Common myeloid progenitor, CD34-positive (primary cell): ENCODE results near the gene MEGF11.
A peak's percentile ranks its signal among the peaks of the same experiment; 100 is the strongest.

Experiments used
- CTCF ChIA-PET: fragments of 350-600 bp; sonication (Branson Sonifier 250); formaldehyde crosslinking; loops from one replicate; lab custom pipeline; 2021; ENCODE audit warnings: antibody characterized with exemption; lab: Charles Lee
- POLR2A ChIA-PET: fragments of 350-600 bp; sonication (Branson Sonifier 250); formaldehyde crosslinking; loops from one replicate; lab custom pipeline; 2021; ENCODE audit warnings: antibody characterized with exemption; lab: Charles Lee
- DNase-seq, 3 donors: peaks; one replicate each; pipeline versions ENCODE4 v3.0.0 to v3.0.0-alpha.2; 2013
- H3K27ac ChIP-seq, 2 experiments: 1 replicate in 1 of 2; 2 replicates in 1 of 2; pipeline ENCODE4 v1.7.0; 2013; ENCODE audit warnings: inconsistent platforms in 2 of 2, low read length in 2 of 2, mild to moderate bottlenecking in 2 of 2, low read depth in 1 of 2, moderate library complexity in 1 of 2; ENCODE audit not compliant: severe bottlenecking in 2 of 2, insufficient read depth in 1 of 2, poor library complexity in 1 of 2
- H3K27me3 ChIP-seq, 5 experiments: replicated peaks in 2 of 5; 1 replicate in 3 of 5; 2 replicates in 2 of 5; pipeline versions ENCODE4 v1.6.1 to v1.7.0; 2013; ENCODE audit warnings: low read length in 4 of 5, mild to moderate bottlenecking in 2 of 5, moderate library complexity in 2 of 5, inconsistent platforms in 1 of 5; ENCODE audit not compliant: insufficient read depth in 5 of 5, control insufficient read depth in 4 of 5
- H3K36me3 ChIP-seq, 4 experiments: 1 replicate in 2 of 4; 2 replicates in 2 of 4; pipeline versions ENCODE4 v1.6.1 to v1.7.0; 2013; ENCODE audit warnings: low read length in 3 of 4, control low read depth in 1 of 4, mild to moderate bottlenecking in 1 of 4; ENCODE audit not compliant: control insufficient read depth in 4 of 4, insufficient read depth in 4 of 4
- H3K4me1 ChIP-seq, 4 experiments: 1 replicate in 3 of 4; 2 replicates in 1 of 4; pipeline versions ENCODE4 v1.6.1 to v1.7.1; 2013; ENCODE audit warnings: low read length in 3 of 4, mild to moderate bottlenecking in 3 of 4, control low read depth in 1 of 4, inconsistent platforms in 1 of 4, moderate library complexity in 1 of 4; ENCODE audit not compliant: control insufficient read depth in 4 of 4, insufficient read depth in 4 of 4; ENCODE audit errors: control extremely low read depth in 1 of 4
- H3K4me3 ChIP-seq, 7 experiments: 1 replicate in 4 of 7; 2 replicates in 3 of 7; pipeline versions ENCODE4 v1.5.1 to v1.7.0; 2013; ENCODE audit warnings: mild to moderate bottlenecking in 7 of 7, low read length in 6 of 7, moderate library complexity in 6 of 7, inconsistent platforms in 2 of 7, low read depth in 2 of 7, control low read depth in 1 of 7; ENCODE audit not compliant: insufficient read depth in 4 of 7, control insufficient read depth in 1 of 7; ENCODE audit errors: extremely low read depth in 1 of 7
- H3K9me3 ChIP-seq, 5 experiments: 1 replicate in 4 of 5; 2 replicates in 1 of 5; pipeline versions ENCODE4 v1.6.1 to v1.7.1; 2013; ENCODE audit warnings: low read length in 4 of 5, mild to moderate bottlenecking in 2 of 5, inconsistent platforms in 1 of 5, low read depth in 1 of 5, moderate library complexity in 1 of 5; ENCODE audit not compliant: control insufficient read depth in 4 of 5, insufficient read depth in 2 of 5; ENCODE audit errors: control extremely low read depth in 1 of 5
- WGBS: methylation state at CpG from one replicate; pipeline ENCODE4 v1.1.5; 2013; ENCODE audit not compliant: insufficient coverage; 5-methylcytosine and 5-hydroxymethylcytosine counted together

The MEGF11 gene

DNA sequence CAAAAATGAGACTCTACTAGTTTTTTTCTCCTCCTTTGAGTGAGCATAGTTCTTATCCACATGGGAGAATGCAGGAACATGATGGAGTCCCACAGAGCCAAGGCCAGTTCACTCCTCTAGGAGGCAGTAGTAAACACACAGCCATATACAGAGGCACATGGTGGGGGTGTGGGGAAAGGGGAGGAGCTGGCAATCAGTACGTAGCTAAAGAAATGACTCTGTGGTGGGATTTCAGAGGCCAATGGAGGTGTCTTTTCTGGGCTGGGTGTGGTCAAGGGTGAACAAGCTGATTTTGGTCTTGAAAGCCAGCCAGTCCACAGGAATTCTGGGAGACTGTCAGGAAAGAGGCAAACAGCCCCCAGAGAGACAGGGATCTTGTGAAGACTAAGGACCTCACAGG is 390.9 kb downstream of the MEGF11 start:
- no peaks in the 10 kb centered on the region for H3K36me3 ChIP-seq
- no peak overlapping the region for H3K4me3 ChIP-seq
- POLR2A ChIA-PET, result no interaction called here
- no peak overlapping the region for H3K27ac ChIP-seq
- 29% methylated on average over 1 of the region's 1 CpG for WGBS
- DNase-seq, result peak; percentile 78 to 86 (median 84)
- no peaks in the 10 kb centered on the region for H3K27me3 ChIP-seq
- H3K9me3 ChIP-seq, result no peaks in the 10 kb centered on the region
- peaks cover 0 to 11% (median 3%) of the 10 kb centered on the region in 4 experiments for H3K4me1 ChIP-seq
- CTCF ChIA-PET, result interaction anchor here (1.3 to 2.4 kb wide), 4 partner anchors 9 to 72 kb away, joined by 3 to 8 read pairs (median 4); no protein-coding TSS in a partner anchor

DNA sequence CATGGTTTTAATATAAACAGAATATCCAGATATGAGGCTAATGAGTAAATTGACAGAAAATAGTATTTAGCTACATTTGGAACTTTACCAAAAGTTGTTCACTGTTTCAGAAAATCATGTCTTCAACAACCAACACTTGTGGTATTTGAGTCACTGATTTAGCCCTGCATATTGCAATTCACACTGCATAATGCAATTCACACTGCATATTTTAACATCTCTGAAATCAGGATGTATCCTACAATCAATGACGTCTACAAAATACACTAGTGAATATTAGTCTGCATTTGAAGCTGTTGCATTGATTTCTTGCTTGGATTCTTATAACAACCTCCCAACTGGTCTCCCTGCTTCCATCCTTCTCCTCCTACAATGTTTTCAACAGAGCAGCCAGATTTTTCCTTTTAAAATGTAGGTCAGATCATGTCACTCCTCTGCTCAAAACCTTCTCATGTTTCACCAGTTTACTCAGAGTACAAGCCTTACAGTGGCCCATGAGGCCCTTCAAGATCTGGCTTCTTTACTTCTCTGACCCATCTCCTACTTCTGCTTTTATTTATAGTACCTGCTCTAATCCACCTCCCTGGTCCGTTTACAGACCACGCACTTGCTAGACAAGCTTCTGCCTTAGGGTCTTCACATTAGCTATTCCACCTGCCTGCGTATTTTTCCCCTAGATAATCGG is 395.7 kb downstream of the MEGF11 start:
- POLR2A ChIA-PET, result no interaction called here

GRCh38 chr15:65856821-65857455 is 396.6 kb downstream of the MEGF11 start:
- H3K9me3 ChIP-seq, result no peaks in the 10 kb centered on the region
- POLR2A ChIA-PET, result interaction anchor here (0.6 kb wide), 1 partner anchor 24 kb away, joined by 4 read pairs; no protein-coding TSS in a partner anchor
- peaks cover 0 to 12% (median 6%) of the 10 kb centered on the region in 4 experiments for H3K4me1 ChIP-seq
- H3K27me3 ChIP-seq, result no peaks in the 10 kb centered on the region
- H3K27ac ChIP-seq, result no peak overlapping the region
- CTCF ChIA-PET, result interaction anchor here (0.6 to 3.6 kb wide), 16 partner anchors 9 to 142 kb away, joined by 3 to 15 read pairs (median 4); partner anchors contain the start of gene RAB11A
- no peak overlapping the region for H3K4me3 ChIP-seq
- no peaks in the 10 kb centered on the region for H3K36me3 ChIP-seq
- DNase-seq, result peak; percentile 73 to 83 (median 81)
- 86% methylated on average over 5 of the region's 12 CpGs for WGBS

More for the DNA sequence above, 395.7 kb downstream of the MEGF11 start:
- Histone ChIP-seq H3K4me1 (peaks cover 0 to 12% (median 5%) of the 10 kb centered on the region in 4 experiments), H3K9me3 (no peaks in the 10 kb centered on the region), H3K27ac (no peak overlapping the region), H3K36me3 (no peaks in the 10 kb centered on the region), H3K27me3 (no peaks in the 10 kb centered on the region), H3K4me3 (no peak overlapping the region)
- 78% methylated on average over 5 of the region's 5 CpGs for WGBS
- CTCF ChIA-PET, result interaction anchor here (0.6 to 3.6 kb wide), 10 partner anchors 8 to 143 kb away, joined by 3 to 15 read pairs (median 4); partner anchors contain the start of gene RAB11A
- DNase-seq, result no peak

DNA sequence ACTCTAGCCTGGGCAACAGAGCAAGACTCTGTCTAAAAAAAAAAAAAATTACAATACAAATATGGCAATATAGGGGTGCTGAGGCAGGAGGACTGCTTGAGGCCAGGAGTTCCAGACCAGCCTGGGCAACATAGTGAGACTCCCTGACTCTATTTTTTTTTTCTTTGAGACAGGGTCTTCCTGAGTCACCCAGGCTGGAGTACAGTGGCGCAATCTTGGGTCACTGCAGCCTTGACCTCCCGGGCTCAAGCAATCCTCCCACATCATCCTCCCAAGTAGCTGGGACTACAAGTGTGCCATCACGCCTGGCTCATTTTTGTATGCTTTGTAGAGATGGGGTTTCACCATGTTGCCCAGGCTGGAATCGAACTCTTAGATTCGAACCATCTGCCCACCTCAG is 401.6 kb downstream of the MEGF11 start:
- Histone ChIP-seq H3K4me3 (no peak overlapping the region), H3K36me3 (no peaks in the 10 kb centered on the region), H3K4me1 (peaks cover 0 to 11% (median 4%) of the 10 kb centered on the region in 4 experiments), H3K27ac (no peak overlapping the region), H3K27me3 (no peaks in the 10 kb centered on the region), H3K9me3 (no peaks in the 10 kb centered on the region)
- CTCF ChIA-PET, result interaction anchor here (0.9 to 2.1 kb wide), 2 partner anchors 19 to 23 kb away, joined by 5 to 8 read pairs; no protein-coding TSS in a partner anchor
- POLR2A ChIA-PET, result interaction anchor here (0.6 kb wide), 1 partner anchor 48 kb away, joined by 4 read pairs; no protein-coding TSS in a partner anchor
- 100% methylated on average over 3 of the region's 5 CpGs for WGBS
- DNase-seq, result no peak

DNA sequence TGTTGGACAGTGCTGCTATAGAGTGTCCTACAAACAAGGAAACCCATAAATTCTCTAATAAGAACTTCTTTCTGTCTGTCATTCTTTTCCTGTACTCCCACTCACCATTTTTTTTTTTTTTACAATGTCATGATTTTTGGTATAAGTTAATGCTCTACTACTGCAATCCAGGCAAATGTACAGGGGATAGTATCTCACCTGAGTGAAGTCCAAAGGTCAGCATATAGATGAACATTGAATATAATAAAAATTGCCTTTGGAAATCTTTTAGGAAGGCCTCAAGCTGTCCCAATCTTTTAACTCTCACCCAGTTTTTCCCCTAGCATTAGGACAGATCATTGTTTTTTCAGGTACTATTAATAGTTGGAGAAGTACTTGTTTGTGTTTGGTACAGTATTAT is 405.6 kb downstream of the MEGF11 start:
- H3K27me3 ChIP-seq, result no peaks in the 10 kb centered on the region
- no peak for DNase-seq
- H3K4me3 ChIP-seq, result no peak overlapping the region
- ChIA-PET POLR2A (interaction anchor here (0.5 kb wide), 1 partner anchor 101 kb away, joined by 4 read pairs; no protein-coding TSS in a partner anchor), CTCF (interaction anchor here (0.9 to 1.5 kb wide), 3 partner anchors 10 to 19 kb away, joined by 3 to 5 read pairs (median 3); no protein-coding TSS in a partner anchor)
- peaks cover 0 to 11% (median 3%) of the 10 kb centered on the region in 4 experiments for H3K4me1 ChIP-seq
- H3K27ac ChIP-seq, result no peak overlapping the region
- H3K36me3 ChIP-seq, result no peaks in the 10 kb centered on the region
- no peaks in the 10 kb centered on the region for H3K9me3 ChIP-seq

DNA sequence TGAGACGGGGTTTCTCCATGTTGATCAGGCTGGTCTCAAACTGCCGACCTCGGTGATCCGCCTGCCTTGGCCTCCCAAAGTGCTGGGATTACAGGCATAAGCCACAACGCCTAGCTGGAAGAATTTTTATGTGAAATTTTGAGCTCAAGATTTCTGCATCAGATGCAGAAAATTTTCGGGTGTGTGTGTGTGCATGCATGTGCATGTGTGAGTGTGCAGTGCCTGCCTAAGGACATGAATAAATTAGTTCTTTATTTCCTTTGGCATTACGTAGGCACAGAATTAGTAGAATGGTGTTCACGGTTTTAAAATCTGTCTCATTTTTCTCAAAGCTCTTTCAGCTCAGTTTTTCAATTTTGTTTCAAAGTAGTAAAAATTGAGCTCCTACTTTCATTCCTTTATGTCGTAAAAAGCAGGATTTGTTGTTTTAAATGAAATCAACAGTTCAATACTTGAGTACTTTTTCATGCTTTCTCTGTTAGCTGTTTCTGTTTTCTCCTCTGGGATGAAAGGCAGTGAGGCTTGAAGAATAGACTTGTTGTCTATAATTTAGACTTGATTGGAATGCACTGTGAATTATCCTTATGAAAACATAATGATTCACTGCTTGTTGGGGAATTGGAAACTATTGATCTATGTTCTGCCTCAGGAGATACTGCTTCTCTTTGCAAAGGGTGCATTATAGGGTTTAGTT is 407.6 kb downstream of the MEGF11 start:
- H3K36me3 ChIP-seq, result no peaks in the 10 kb centered on the region
- H3K9me3 ChIP-seq, result no peaks in the 10 kb centered on the region
- ChIA-PET CTCF (interaction anchor here (0.9 to 1.2 kb wide), 2 partner anchors 11 to 23 kb away, joined by 3 read pairs; partner anchors contain the start of gene RAB11A), POLR2A (no interaction called here)
- H3K27ac ChIP-seq, result no peak overlapping the region
- no peak overlapping the region for H3K4me3 ChIP-seq
- WGBS, result 95% methylated on average over 6 of the region's 9 CpGs
- H3K4me1 ChIP-seq, result peaks cover 0 to 19% (median 3%) of the 10 kb centered on the region in 4 experiments
- DNase-seq, result no peak
- no peaks in the 10 kb centered on the region for H3K27me3 ChIP-seq
